Right lobe of liver (tissue), 6 donors: ENCODE results near the gene CXXC1. TPM values are rescaled to one million over a fixed set of nuclear protein-coding genes. Genes with fewer than 3 reads are reported as not detected.

Experiments used
- ATAC-seq, 4 donors: fragments of 200-7000 bp; cut with Tn5 transposase; one replicate each; pipeline ENCODE4 v1.9.1; 2020; ENCODE audit warnings: mild to moderate bottlenecking in 4 of 4, moderate library complexity in 4 of 4
- DNase-seq, 3 donors: peaks; one replicate each; pipeline ENCODE4 v3.0.0-alpha.2; 2020
- H3K27ac ChIP-seq, 3 donors: fragments of 200-600 bp; one replicate each; pipeline ENCODE4 v1.8.0; 2022
- H3K27me3 ChIP-seq, 2 donors: fragments of 200-600 bp; one replicate each; pipeline ENCODE4 v1.8.0; 2022
- H3K36me3 ChIP-seq, 4 donors: fragments of 200-600 bp; sonication (generic) in 1 of 4; one replicate each; pipeline versions ENCODE4 v1.5.1 to v1.8.0; 2017 to 2022; ENCODE audit warnings: control low read depth in 1 of 4
- H3K4me1 ChIP-seq, 4 donors: fragments of 200-600 bp; sonication (generic) in 1 of 4; one replicate each; pipeline versions ENCODE4 v1.5.1 to v1.8.0; 2017 to 2022; ENCODE audit warnings: control low read depth in 1 of 4
- H3K4me3 ChIP-seq, 3 donors: fragments of 200-600 bp; one replicate each; pipeline ENCODE4 v1.8.0; 2022
- H3K9me3 ChIP-seq, 4 donors: fragments of 200-600 bp; sonication (generic) in 1 of 4; one replicate each; pipeline versions ENCODE4 v1.5.1 to v1.8.0; 2017 to 2022; ENCODE audit warnings: control low read depth in 1 of 4
- POLR2A ChIP-seq: fragments of 450-650 bp; IDR thresholded peaks from one replicate; pipeline ENCODE4 v1.6.1; 2017; ENCODE audit warnings: antibody characterized with exemption, mild to moderate bottlenecking
- WGBS: methylation state at CpG from one replicate; pipeline ENCODE4 v1.1.6; 2018; ENCODE audit warnings: low coverage, low lambda C conversion rate; ENCODE audit not compliant: insufficient coverage; ENCODE audit errors: missing lambda C conversion rate; 5-methylcytosine and 5-hydroxymethylcytosine counted together
- intact Hi-C, 2 donors: fragments of 100-400 bp; cut with DNase I; formaldehyde crosslinking; loops; one replicate each; pipeline versions ENCODE4 v1.11.2 to v1.14.1; 2022
- total RNA-seq, 6 experiments: library from RNA; depleted of rRNA in 2 of 6; stranded (reverse); fragments of >200 nt in 2 of 6; fragmentation: NEBNext Ultra II Directional in 3 of 6; extraction: Animal tissue kit (Norgen Biotek cat#: 25700) in 3 of 6; gene quantifications; one replicate each; pipeline versions ENCODE4 v1.1.0 to v1.2.4, GENCODE V29; 2016 to 2023
- TF ChIP-seq, protein P1 (sequence below), 4 donors: fragments of 200-600 bp in 3 of 4; fragments of 450-650 bp in 1 of 4; IDR thresholded peaks; one replicate each; pipeline versions ENCODE4 v1.5.1 to v1.8.0; 2016 to 2022; ENCODE audit warnings: antibody characterized with exemption in 4 of 4, mild to moderate bottlenecking in 2 of 4
- donor health status: DM: no; HTN: yes; CAD: no.
- donor health status: DM: no; HTN: no; CAD: no.
- donor health status: DM: no; HTN: no; CAD: no.
- donor health status: DM: no; HTN: yes; CAD: no.
- donor health status: DM: no; HTN: yes; CAD: no.

CXXC1 gene
- total RNA-seq, 6 experiments from 2014 or later: 16.4 to 34.9 (median 26.1) TPM

DNA sequence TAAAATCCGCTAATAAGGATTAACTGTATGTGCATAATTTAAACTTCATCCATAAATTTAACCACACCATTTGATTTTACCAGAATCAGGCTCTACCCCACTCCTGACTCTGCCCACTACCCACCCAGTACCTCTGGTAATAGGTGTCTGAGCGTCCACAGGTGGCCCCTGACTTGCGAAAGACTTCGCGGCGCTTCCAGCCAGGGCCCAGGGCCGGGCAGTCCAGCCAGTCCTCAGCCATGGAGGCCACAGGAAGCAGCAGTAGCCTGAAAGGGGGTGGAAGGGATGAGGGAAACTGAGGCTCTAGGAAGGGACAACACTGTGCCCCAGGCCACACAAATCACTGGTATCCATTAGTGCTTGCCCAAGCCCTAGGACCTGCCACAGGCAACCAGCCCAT is 7.7 kb downstream of the CXXC1 start:
- intact Hi-C loops: loop anchor here in 1 of 2 donors (10.0 kb wide), 1 partner anchor 75 kb away; no protein-coding TSS in a partner anchor
- DNase-seq: peak in 1 of 3 donors; percentile 48
- H3K9me3 ChIP-seq: no peaks in the 10 kb centered on the region
- H3K27ac ChIP-seq: no peak overlapping the region
- WGBS: 43% methylated on average over 2 of the region's 7 CpGs
- TF ChIP-seq POLR2A: no peak
- TF ChIP-seq, protein P1, sequence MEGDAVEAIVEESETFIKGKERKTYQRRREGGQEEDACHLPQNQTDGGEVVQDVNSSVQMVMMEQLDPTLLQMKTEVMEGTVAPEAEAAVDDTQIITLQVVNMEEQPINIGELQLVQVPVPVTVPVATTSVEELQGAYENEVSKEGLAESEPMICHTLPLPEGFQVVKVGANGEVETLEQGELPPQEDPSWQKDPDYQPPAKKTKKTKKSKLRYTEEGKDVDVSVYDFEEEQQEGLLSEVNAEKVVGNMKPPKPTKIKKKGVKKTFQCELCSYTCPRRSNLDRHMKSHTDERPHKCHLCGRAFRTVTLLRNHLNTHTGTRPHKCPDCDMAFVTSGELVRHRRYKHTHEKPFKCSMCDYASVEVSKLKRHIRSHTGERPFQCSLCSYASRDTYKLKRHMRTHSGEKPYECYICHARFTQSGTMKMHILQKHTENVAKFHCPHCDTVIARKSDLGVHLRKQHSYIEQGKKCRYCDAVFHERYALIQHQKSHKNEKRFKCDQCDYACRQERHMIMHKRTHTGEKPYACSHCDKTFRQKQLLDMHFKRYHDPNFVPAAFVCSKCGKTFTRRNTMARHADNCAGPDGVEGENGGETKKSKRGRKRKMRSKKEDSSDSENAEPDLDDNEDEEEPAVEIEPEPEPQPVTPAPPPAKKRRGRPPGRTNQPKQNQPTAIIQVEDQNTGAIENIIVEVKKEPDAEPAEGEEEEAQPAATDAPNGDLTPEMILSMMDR (IDR thresholded peaks at IDR 0.05): no peak
- H3K36me3 ChIP-seq: peaks cover 0 to 46% (median 17%) of the 10 kb centered on the region in 4 donors
- no peak overlapping the region for H3K4me3 ChIP-seq
- peaks cover 0 to 23% (median 6%) of the 10 kb centered on the region in 4 donors for H3K4me1 ChIP-seq
- H3K27me3 ChIP-seq: no peaks in the 10 kb centered on the region
- no peak for ATAC-seq

DNA sequence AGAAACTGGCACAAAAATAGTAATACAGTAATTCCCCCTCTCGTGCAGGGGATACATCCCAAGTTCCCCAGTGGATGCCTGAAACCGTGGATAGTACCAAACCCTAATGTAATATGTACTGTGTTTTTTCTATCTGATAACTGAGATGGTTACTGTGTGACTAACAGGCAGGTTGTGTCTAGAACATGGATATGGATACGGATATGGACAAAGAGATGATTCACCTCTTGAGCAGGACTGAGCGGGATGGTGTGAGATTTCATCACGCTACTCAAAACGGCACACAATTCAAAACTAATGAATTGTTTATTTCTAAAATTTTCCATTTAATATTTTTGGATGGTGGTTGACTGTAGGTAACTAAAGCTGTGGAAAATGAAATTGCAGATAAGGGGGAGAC is 9.6 kb downstream of the CXXC1 start:
- TF ChIP-seq, protein P1 (IDR thresholded peaks at IDR 0.05): no peak
- TF ChIP-seq POLR2A: no peak

DNA sequence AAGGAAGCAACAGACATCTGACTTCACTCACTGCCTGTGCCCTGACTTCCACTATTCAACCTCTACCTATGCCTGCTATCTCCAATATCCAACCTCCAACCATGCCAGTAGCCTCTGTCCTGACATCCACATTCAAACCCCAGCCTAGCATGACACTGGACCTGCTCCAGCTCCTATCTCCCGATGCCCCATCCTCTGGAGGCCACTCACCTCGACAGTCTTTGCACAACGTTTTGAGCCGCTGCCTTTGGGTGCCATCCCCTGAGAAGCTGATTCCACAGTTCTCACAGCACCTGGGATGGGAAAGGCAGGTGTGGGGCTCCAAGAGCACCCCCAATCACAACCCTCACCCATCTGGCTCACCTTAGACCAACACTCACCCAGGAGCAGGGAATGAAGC is 11.0 kb downstream of the CXXC1 start:
- Histone ChIP-seq H3K9me3 (no peaks in the 10 kb centered on the region), H3K27me3 (no peaks in the 10 kb centered on the region), H3K4me1 (peaks cover 0 to 18% (median 6%) of the 10 kb centered on the region in 4 donors), H3K27ac (no peak overlapping the region), H3K4me3 (no peak overlapping the region), H3K36me3 (peaks cover 7 to 77% (median 37%) of the 10 kb centered on the region in 4 donors)
- intact Hi-C loops: no loop called here
- TF ChIP-seq, protein P1 (IDR thresholded peaks at IDR 0.05): no peak
- no peak for TF ChIP-seq POLR2A
- 73% methylated on average over 3 of the region's 4 CpGs for WGBS
- DNase-seq (no peak), ATAC-seq (no peak)

More for the DNA sequence above, 9.6 kb downstream of the CXXC1 start:
- Histone ChIP-seq H3K4me1 (peaks cover 0 to 23% (median 6%) of the 10 kb centered on the region in 4 donors), H3K36me3 (peaks cover 0 to 64% (median 28%) of the 10 kb centered on the region in 4 donors), H3K27ac (no peak overlapping the region), H3K27me3 (no peaks in the 10 kb centered on the region), H3K9me3 (no peaks in the 10 kb centered on the region), H3K4me3 (no peak overlapping the region)
- no peak for ATAC-seq
- intact Hi-C loops: no loop called here
- WGBS: 88% methylated on average over 6 of the region's 6 CpGs
- DNase-seq: no peak

DNA sequence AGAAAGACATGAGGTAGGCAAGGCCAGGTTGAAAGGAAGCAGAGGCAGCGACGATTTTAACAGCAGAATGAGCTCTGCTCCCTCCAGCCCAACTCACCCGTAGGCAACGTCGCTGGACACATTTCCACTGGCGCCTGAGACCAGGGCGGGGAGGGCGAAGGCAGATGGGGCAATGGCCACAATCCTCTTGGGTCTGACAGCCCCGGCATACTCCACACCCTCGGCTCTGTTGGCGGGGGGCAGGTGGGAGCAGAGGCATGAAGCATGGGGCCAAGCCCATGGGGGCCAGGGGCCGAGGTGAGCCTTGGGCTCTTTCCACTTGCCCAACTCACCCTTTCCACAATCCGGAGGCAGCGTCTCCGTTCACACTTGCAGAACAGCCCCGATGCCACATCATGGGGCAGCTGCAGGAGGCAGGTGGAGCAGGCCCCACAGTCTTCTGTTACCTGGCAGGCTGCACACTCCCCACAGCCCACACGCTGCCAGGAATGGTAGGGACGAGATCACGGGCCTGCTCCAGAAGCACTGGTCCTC is 11.9 kb downstream of the CXXC1 start:
- TF ChIP-seq, protein P1 (IDR thresholded peaks at IDR 0.05): no peak
- TF ChIP-seq POLR2A: no peak
- H3K27me3 ChIP-seq: no peaks in the 10 kb centered on the region
- no peaks in the 10 kb centered on the region for H3K9me3 ChIP-seq
- DNase-seq (no peak), ATAC-seq (peak in 1 of 4 donors; percentile 6)
- peaks cover 0 to 18% (median 5%) of the 10 kb centered on the region in 4 donors for H3K4me1 ChIP-seq
- peaks cover 7 to 86% (median 40%) of the 10 kb centered on the region in 4 donors for H3K36me3 ChIP-seq
- intact Hi-C loops: no loop called here
- H3K4me3 ChIP-seq: no peak overlapping the region
- no peak overlapping the region for H3K27ac ChIP-seq
- 100% methylated on average over 4 of the region's 19 CpGs for WGBS
